ENCODE data around the gene SNRPA1.

SNRPA1 gene

DNA sequence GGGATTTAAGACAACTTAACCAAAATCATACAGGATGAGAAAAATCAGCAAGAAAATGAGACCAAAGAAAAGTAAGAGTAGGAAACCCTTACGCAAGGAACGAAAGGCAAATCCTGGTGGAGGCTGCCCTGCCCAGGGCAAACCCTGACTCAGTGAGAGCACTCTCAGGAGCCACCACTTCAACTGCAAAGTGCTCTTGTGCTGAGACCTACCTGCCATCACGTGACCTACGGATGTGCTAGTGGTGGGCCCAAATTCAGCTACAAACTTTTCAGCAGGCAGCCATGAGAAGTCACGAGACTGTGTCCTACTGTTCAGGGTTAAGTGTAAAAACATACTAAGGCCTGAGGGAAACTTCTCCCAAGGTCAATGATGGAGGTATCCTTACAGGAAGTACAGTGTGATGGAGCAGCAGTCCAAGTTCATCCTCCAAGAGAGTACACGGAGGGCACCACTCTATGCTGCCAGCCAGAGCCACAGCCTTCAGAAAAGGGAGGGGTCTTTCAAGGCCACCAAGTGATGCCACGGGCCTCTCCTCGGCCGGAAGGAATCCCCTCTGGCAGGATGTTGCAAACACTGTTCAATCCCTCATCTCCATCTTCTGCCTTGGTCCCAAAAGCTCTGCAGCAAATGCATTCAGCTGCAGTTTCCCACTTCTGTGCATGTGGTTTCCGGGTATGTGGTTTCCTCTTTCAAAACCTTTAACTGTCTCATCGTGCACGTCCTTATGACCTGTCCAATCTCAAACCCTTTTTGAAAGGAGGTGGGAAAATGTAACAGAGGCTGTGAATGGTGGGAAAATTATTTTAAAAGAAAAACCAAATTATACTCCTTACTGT lies 52.7 kb downstream of the SNRPA1 start:
- DNase-seq (ENCODE audit: low read depth in 2 of 2) = peak in 1 of 2 experiments; percentile 17

DNA sequence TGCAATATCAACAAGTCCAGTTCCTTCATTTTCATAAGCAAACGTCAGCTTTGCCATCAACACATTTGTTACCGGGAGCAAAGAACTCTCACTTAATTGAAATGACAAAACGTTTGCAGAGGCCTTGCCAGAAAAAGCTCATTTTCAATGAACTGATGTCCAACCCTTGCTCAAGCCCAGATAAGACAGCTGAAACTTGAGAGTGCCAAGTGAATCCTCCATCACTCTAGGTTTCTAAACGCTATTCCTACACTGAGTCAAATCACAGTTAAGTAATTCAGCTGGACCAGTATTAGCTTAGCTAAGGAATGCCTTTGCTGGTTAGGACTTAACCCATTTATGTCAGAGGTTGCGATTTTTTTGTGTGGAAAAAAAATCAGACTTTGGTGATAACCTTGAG lies 54.7 kb downstream of the SNRPA1 start:
- DNase-seq (ENCODE audit: low read depth in 2 of 2) = no peak

DNA sequence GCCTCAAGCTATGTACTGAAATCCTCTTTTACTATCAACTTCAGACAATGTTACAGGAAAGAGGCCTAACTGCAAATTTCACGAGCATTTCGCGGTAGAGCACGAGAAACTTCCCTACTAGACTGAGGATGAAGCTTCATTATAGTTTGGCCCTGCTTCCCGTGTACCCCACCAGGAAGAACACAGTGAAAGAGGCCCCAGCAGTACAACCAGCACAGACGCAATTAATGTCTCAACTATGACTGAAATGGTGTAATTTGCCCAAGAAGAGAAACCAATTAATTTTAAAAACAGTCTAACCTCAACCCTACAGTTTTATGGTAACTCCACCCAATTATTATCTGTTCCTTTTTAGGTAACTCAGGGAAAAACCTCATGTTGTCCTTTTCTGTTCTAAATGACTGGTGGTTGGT lies 55.3 kb downstream of the SNRPA1 start:
- DNase-seq (ENCODE audit: low read depth in 2 of 2) = no peak

DNA sequence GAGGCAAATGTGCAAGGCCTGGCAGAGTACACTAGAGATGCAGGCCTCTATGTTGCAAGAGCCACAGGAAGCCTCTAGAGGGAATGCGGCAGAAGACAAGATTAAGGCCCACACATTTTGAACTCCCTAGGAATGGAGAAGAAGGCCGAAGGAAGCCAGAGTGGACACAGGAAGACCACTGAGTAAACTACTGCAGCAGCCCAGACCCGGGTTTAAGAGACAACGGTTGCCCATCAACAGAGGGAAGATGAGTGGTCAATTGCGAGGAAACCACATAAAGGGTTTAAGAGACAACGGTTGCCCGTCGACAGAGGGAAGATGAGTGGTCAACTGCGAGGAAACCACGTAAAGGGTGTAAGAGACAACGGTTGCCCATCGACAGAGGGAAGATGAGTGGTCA lies 57.8 kb downstream of the SNRPA1 start:
- DNase-seq (ENCODE audit: low read depth in 2 of 2) = no peak

DNA sequence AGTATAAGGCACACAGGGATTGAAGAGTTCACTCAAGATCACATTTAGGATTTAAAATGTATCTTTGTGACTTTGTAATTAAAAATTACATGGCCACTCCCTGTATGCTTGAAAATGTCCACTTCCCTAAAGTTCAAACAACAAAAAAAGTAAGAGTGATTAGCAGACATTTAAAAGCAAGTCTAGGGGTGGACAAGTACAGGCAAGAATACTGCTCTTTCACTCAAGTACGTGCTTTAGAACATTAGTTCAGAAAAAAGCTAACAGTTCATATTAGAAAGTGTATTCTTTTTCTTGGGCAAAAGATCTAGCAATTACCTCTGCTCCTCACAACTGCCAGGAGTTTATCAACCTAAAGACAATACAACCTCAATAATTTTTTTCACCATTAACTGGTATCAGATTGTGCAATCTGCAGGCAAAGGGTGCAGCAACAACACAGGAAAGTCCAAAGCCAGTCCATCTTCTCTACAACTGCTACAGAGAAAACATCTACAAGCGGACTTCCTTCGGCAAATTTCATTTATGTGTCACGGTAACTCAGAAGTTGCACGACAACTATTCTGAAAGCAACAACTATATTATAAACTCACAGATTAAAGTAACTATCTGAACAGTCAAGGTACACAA lies 61.3 kb downstream of the SNRPA1 start:
- DNase-seq (ENCODE audit: low read depth in 2 of 2) = no peak

DNA sequence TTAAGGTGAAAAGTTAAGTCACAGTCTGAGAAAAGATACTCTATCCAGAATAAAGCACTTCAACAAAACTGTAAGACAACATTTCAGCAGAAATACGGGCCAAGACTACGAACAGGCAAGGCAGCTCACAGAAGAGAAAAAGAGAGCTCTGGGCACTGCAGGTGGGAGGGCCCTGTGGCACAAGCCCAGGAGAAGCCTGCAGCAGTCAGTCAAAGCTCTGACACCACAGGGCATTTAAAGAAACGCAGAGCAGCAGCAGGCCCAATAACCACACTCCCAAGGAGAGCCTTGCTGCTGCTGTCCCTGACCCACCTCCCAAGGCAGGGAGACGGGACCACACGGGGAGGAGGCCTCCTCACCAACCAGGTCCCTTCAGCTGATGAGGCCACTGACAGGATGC lies 62.4 kb downstream of the SNRPA1 start:
- DNase-seq (ENCODE audit: low read depth in 2 of 2) = no peak
